ENCODE measurements around the gene ARHGEF28. TPM values are rescaled to one million over a fixed set of nuclear protein-coding genes. Genes with fewer than 3 reads are reported as not detected.

The ARHGEF28 gene
- polyA plus RNA-seq, 3 donors = not detected

DNA sequence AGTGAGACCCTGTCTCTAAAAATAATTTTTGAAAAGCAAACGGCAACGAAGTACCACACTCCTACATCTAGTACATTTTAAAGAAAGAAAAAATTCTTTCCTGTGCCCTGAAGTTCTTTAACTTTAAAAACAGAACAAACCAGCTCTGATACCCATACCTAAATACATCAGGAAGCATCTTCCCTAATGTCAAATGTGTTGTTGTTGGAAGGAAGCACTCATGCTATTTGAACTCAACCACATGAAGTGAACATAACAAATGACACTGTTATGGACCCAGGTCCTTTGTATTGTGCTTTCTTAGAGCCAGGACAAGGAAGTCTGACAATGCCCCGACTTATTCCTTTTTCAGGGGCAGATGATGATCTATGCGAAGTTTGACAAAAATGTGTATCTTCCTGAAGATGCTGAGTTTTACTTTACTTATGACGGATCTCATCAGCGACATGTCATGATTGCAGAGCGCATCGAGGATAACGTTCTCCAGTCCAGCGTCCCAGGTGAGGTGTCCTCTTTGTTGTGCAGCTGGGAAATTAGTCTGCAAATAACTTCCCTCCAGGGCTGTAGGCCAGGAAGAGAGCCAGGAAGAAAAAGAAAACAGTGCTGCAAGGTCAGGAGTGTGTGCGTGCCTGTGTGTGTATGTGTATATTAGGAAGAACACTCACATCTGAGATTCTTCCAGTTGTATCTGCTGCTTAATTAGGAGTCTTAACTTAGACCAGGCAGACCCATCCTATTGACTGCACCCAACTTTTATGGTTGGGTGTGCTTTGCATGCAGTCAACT is 123.7 kb downstream of the ARHGEF28 start:
- TF ChIP-seq, protein P1, sequence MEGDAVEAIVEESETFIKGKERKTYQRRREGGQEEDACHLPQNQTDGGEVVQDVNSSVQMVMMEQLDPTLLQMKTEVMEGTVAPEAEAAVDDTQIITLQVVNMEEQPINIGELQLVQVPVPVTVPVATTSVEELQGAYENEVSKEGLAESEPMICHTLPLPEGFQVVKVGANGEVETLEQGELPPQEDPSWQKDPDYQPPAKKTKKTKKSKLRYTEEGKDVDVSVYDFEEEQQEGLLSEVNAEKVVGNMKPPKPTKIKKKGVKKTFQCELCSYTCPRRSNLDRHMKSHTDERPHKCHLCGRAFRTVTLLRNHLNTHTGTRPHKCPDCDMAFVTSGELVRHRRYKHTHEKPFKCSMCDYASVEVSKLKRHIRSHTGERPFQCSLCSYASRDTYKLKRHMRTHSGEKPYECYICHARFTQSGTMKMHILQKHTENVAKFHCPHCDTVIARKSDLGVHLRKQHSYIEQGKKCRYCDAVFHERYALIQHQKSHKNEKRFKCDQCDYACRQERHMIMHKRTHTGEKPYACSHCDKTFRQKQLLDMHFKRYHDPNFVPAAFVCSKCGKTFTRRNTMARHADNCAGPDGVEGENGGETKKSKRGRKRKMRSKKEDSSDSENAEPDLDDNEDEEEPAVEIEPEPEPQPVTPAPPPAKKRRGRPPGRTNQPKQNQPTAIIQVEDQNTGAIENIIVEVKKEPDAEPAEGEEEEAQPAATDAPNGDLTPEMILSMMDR (IDR thresholded peaks at IDR 0.05) = no peak
- Histone ChIP-seq H3K4me3 (replicated peaks in 1 of 3; ENCODE audit: low read depth in 2 of 3, low read length in 3 of 3) (no peak overlapping the region), H3K79me2 (ENCODE audit: insufficient read depth, low read length) (no peaks in the 10 kb centered on the region), H3K9ac (ENCODE audit: insufficient read depth, low read length, poor library complexity, severe bottlenecking) (no peak overlapping the region), H3K9me3 (replicated peaks in 1 of 2; ENCODE audit: control insufficient read depth in 1 of 2, insufficient read depth in 1 of 2, low read length in 2 of 2) (no peaks in the 10 kb centered on the region), H4K20me1 (ENCODE audit: insufficient read depth, low read length) (no peaks in the 10 kb centered on the region), H3K4me1 (ENCODE audit: control insufficient read depth in 1 of 2, insufficient read depth in 2 of 2, low read length in 2 of 2) (no peaks in the 10 kb centered on the region), H3K4me2 (replicated peaks; ENCODE audit: extremely low read depth, low read length, poor library complexity, severe bottlenecking) (no peak overlapping the region), H2AFZ (ENCODE audit: insufficient read depth, low read depth, low read length, poor library complexity, severe bottlenecking) (no peak overlapping the region), H3K27ac (ENCODE audit: low read depth in 1 of 2, low read length in 2 of 2) (no peak overlapping the region), H3K36me3 (replicated peaks in 1 of 2; ENCODE audit: control insufficient read depth in 1 of 2, insufficient read depth in 2 of 2, low read length in 2 of 2) (no peaks in the 10 kb centered on the region), H3K27me3 (ENCODE audit: control insufficient read depth in 2 of 2, insufficient read depth in 2 of 2, low read length in 2 of 2) (peaks cover 2 to 6% of the 10 kb centered on the region in 2 donors)
- Mint-ChIP-seq H3K4me1 (no peaks in the 10 kb centered on the region), H3K27me3 (ENCODE audit: low read depth in 3 of 3) (peaks cover 2 to 17% (median 9%) of the 10 kb centered on the region in 3 donors), H3K9me3 (peaks cover 0 to 3% (median 0%) of the 10 kb centered on the region in 7 donors), H3K27ac (no peak overlapping the region), H3K36me3 (no peaks in the 10 kb centered on the region), H3K4me3 (no peak overlapping the region)
- 98% methylated on average over 9 of the region's 11 CpGs for WGBS (ENCODE audit: insufficient coverage)
- no peak for DNase-seq
- intact Hi-C loops (cut with micrococcal nuclease) = no loop called here

DNA sequence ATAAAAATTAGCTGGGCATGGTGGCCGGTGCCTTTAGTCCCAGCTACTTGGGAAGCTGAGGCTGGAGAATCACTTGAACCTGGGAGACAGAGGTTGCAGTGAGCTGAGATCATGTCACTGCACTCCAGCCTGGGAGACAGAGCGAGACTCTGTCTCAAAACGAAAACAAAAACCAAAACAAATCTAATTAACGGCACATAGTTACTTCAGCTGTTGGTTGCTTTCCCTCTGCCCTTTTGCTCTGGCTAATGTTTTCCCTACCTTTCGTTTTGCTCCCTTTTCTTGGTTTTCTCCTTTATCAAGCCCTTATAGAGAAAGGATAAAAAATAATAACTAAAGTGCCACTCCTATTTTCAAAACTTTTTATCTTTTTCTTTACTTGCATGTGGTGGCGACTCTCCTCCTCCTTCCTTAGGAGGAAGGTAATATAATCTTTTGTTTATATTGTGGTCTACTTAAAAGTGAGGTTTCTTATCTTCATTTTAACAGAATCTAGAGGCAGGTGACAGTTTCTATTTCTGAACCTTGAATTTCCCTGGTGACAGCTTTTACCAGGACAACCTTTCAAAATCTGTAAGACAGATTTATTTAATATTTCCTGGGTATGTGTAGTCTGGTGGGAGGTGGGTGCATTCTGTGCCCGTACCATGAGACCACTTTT is 125.4 kb downstream of the ARHGEF28 start:
- DNase-seq = no peak
- no peak overlapping the region for H3K4me2 ChIP-seq (replicated peaks; ENCODE audit: extremely low read depth, low read length, poor library complexity, severe bottlenecking)
- H3K4me3 Mint-ChIP-seq = peak overlapping the region in 1 of 2 donors; percentile 32
- no peaks in the 10 kb centered on the region for H3K79me2 ChIP-seq (ENCODE audit: insufficient read depth, low read length)
- no peaks in the 10 kb centered on the region for H3K4me1 ChIP-seq (ENCODE audit: control insufficient read depth in 1 of 2, insufficient read depth in 2 of 2, low read length in 2 of 2)
- H3K27me3 ChIP-seq (ENCODE audit: control insufficient read depth in 2 of 2, insufficient read depth in 2 of 2, low read length in 2 of 2) = peaks cover 2 to 6% of the 10 kb centered on the region in 2 donors
- TF ChIP-seq, protein P1 (IDR thresholded peaks at IDR 0.05) = no peak
- intact Hi-C loops (cut with micrococcal nuclease) = no loop called here
- H3K9me3 ChIP-seq (replicated peaks in 1 of 2; ENCODE audit: control insufficient read depth in 1 of 2, insufficient read depth in 1 of 2, low read length in 2 of 2) = no peaks in the 10 kb centered on the region
- H3K4me3 ChIP-seq (replicated peaks in 1 of 3; ENCODE audit: low read depth in 2 of 3, low read length in 3 of 3) = no peak overlapping the region
- no peak overlapping the region for H3K27ac Mint-ChIP-seq
- H3K9ac ChIP-seq (ENCODE audit: insufficient read depth, low read length, poor library complexity, severe bottlenecking) = no peak overlapping the region
- no peaks in the 10 kb centered on the region for H3K36me3 Mint-ChIP-seq
- no peak overlapping the region for H2AFZ ChIP-seq (ENCODE audit: insufficient read depth, low read depth, low read length, poor library complexity, severe bottlenecking)
- no peaks in the 10 kb centered on the region for H3K36me3 ChIP-seq (replicated peaks in 1 of 2; ENCODE audit: control insufficient read depth in 1 of 2, insufficient read depth in 2 of 2, low read length in 2 of 2)
- H4K20me1 ChIP-seq (ENCODE audit: insufficient read depth, low read length) = no peaks in the 10 kb centered on the region
- WGBS (ENCODE audit: insufficient coverage) = 68% methylated on average over 4 of the region's 7 CpGs
- no peaks in the 10 kb centered on the region for H3K4me1 Mint-ChIP-seq
- H3K9me3 Mint-ChIP-seq = peaks cover 0 to 3% (median 0%) of the 10 kb centered on the region in 7 donors
- no peak overlapping the region for H3K27ac ChIP-seq (ENCODE audit: low read depth in 1 of 2, low read length in 2 of 2)
- peaks cover 2 to 13% (median 9%) of the 10 kb centered on the region in 3 donors for H3K27me3 Mint-ChIP-seq (ENCODE audit: low read depth in 3 of 3)

Measured in CD14-positive monocyte (primary cell).